ENCODE measurements around the gene TMEM185B. TPM values are rescaled to one million over a fixed set of nuclear protein-coding genes. Genes with fewer than 3 reads are reported as not detected.

TMEM185B gene
- total and polyA plus RNA-seq, 8 donors, result 2.8 to 13.5 (median 8.6) TPM

DNA sequence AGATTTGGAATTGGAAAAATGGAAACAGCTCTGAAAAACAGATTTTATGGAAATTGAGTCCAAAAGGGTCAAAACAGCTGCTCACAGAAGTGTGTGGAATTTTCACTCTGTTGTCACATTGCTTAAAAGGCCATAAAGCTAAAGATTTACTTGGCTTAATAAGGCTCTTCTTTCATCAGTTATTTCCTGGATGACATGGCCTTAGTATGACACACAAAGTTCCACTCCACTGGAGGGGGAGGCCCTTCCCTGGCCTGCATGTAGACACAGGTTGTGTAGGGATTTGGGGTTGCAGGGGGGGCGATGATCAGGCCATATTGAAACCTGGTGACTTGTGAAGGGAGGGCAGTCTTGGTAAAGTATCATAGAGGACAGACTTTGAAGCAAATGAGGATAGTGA is 34.0 kb downstream of the TMEM185B start:
- Histone ChIP-seq H3K36me3 (no peaks in the 10 kb centered on the region), H3K27me3 (no peaks in the 10 kb centered on the region), H3K27ac (no peak overlapping the region), H3K4me3 (no peak overlapping the region), H3K4me1 (no peaks in the 10 kb centered on the region), H3K9me3 (no peaks in the 10 kb centered on the region)
- TF ChIP-seq, protein P1, sequence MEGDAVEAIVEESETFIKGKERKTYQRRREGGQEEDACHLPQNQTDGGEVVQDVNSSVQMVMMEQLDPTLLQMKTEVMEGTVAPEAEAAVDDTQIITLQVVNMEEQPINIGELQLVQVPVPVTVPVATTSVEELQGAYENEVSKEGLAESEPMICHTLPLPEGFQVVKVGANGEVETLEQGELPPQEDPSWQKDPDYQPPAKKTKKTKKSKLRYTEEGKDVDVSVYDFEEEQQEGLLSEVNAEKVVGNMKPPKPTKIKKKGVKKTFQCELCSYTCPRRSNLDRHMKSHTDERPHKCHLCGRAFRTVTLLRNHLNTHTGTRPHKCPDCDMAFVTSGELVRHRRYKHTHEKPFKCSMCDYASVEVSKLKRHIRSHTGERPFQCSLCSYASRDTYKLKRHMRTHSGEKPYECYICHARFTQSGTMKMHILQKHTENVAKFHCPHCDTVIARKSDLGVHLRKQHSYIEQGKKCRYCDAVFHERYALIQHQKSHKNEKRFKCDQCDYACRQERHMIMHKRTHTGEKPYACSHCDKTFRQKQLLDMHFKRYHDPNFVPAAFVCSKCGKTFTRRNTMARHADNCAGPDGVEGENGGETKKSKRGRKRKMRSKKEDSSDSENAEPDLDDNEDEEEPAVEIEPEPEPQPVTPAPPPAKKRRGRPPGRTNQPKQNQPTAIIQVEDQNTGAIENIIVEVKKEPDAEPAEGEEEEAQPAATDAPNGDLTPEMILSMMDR (IDR thresholded peaks at IDR 0.05), result no peak
- 83 to 100% methylated on average over 1 of the region's 1 CpG for WGBS, 2 donors
- FAIRE-seq (no peak), DNase-seq (no peak), ATAC-seq (no peak)
- intact Hi-C loops (cut with DNase I), result no loop called here

DNA sequence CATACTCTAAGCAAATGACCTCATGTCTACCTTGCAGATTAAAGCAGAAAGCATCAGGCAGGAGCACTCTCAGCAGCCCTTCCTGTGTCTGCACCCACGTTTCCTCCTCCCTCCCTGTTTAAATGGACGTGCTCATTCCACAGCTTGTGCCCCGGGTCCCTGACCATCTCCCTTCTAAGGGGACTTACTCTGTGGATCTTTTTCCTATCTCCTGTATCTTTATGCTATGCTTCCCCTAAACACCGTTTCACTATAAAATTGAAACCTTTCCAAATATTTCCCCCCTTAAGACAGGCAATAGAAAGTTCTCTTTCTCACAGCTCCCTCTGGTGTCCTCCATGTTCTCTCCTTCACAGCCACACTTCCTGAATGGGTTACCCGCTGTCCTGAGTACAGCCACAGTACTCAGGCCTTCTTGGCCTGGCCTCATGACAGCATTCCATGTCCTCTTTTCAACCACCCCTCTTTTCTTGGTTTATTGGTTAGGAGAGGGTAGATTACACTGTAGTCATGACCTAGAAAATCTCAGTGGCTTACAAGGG is 41.1 kb downstream of the TMEM185B start:
- no peaks in the 10 kb centered on the region for H3K36me3 ChIP-seq
- no peak overlapping the region for H3K27ac ChIP-seq
- TF ChIP-seq, protein P1 (IDR thresholded peaks at IDR 0.05), result no peak
- no peak overlapping the region for H3K4me3 ChIP-seq
- intact Hi-C loops (cut with DNase I), result no loop called here
- no peak for ATAC-seq
- H3K27me3 ChIP-seq, result no peaks in the 10 kb centered on the region
- no peak for DNase-seq
- WGBS, 2 donors, result 60 to 86% methylated on average over 5 of the region's 5 CpGs
- no peaks in the 10 kb centered on the region for H3K4me1 ChIP-seq
- FAIRE-seq, result no peak
- H3K9me3 ChIP-seq, result no peaks in the 10 kb centered on the region

DNA sequence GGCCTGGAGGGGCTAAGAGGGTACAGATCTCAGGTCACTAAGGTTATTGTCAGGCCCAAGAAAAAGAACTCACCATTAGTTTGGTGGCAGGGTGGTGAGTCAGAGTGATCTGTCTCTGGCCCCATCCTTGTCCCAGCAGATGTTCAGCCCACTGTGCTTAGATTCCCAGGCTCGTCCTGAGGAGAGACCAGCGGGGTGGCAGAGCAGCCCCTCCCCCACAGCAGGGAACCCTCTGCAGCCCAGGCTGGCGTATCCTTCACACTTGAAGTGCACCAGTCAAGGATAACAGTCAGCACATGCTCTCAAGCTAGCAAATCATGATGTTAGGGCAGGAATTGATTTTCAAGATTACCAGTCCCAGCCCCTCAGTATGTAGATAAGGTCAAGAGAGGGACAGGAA is 43.1 kb downstream of the TMEM185B start:
- no peak overlapping the region for H3K4me3 ChIP-seq
- no peaks in the 10 kb centered on the region for H3K9me3 ChIP-seq
- FAIRE-seq, result no peak
- no peaks in the 10 kb centered on the region for H3K27me3 ChIP-seq
- no peaks in the 10 kb centered on the region for H3K36me3 ChIP-seq
- 95% methylated on average over 3 of the region's 3 CpGs for WGBS, 2 donors
- ATAC-seq, result no peak
- no peaks in the 10 kb centered on the region for H3K4me1 ChIP-seq
- H3K27ac ChIP-seq, result no peak overlapping the region
- intact Hi-C loops (cut with DNase I), result no loop called here
- DNase-seq, result no peak
- TF ChIP-seq, protein P1 (IDR thresholded peaks at IDR 0.05), result no peak

DNA sequence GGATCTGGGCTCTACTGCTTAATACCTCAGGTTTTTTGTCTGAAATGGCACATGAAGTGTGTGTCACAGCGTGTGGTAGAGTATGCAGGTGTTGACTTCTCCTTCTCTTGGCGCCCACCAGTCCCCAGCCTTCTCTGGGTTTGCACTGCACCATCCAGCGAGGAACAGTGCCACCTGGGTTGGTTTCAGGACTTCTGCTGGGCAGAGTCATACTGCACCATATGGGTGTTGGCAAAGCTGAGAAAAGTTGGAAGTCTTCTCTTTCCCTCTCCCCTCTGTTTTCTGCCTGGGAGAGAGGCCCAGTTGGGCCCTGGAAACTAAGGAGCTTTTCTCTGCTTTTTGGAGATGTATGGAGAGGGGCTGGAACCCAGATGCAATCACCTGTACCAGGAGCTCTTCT is 43.8 kb downstream of the TMEM185B start:
- H3K27me3 ChIP-seq, result no peaks in the 10 kb centered on the region
- TF ChIP-seq, protein P1 (IDR thresholded peaks at IDR 0.05), result no peak
- no peak overlapping the region for H3K27ac ChIP-seq
- 95 to 96% methylated on average over 3 of the region's 3 CpGs for WGBS, 2 donors
- intact Hi-C loops (cut with DNase I), result loop anchor here in 1 of 3 donors (10.0 kb wide), 2 partner anchors 435 to 475 kb away; no protein-coding TSS in a partner anchor
- no peak for ATAC-seq
- H3K9me3 ChIP-seq, result no peaks in the 10 kb centered on the region
- no peaks in the 10 kb centered on the region for H3K36me3 ChIP-seq
- no peaks in the 10 kb centered on the region for H3K4me1 ChIP-seq
- no peak for FAIRE-seq
- no peak for DNase-seq
- no peak overlapping the region for H3K4me3 ChIP-seq

DNA sequence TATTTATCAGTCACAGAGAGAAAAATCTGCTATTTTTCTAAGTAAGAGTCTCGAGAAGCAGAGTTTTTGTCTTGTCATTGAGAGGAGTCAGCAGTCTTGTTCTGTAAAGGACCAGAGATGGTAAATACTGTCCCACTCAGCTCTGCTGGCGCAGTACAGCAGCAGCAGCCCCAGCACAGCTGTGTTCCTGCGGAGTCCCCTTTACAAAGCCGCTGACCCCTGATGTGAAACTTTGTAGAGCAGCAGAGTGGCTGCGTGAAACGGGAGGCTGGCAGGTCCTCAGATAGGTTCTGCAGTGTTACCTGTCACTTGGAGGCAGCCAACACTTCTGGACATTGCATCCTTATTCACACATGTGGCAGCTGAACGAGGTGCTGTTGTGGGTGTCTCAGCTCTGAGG is 45.2 kb downstream of the TMEM185B start:
- ATAC-seq (no peak), DNase-seq (no peak), FAIRE-seq (no peak)
- TF ChIP-seq, protein P1 (IDR thresholded peaks at IDR 0.05), result no peak
- H3K27me3 ChIP-seq, result no peaks in the 10 kb centered on the region
- H3K4me1 ChIP-seq, result no peaks in the 10 kb centered on the region
- intact Hi-C loops (cut with DNase I), result loop anchor here in 1 of 3 donors (10.0 kb wide), 2 partner anchors 433 to 473 kb away; no protein-coding TSS in a partner anchor
- H3K4me3 ChIP-seq, result no peak overlapping the region
- no peaks in the 10 kb centered on the region for H3K9me3 ChIP-seq
- no peaks in the 10 kb centered on the region for H3K36me3 ChIP-seq
- WGBS, 2 donors, result 91 to 93% methylated on average over 7 of the region's 7 CpGs
- H3K27ac ChIP-seq, result no peak overlapping the region
